Stimulated activated CD8-positive, alpha-beta memory T cell treated with anti-CD3 and anti-CD28 coated beads, Interleukin-2, amount 100 ng/mL, for 48 hours (primary cell): ENCODE data around the gene PLEKHA7.
A peak's percentile ranks its signal among the peaks of the same experiment; 100 is the strongest.
"Not testable (repeated sequence)": the region's sequence is repeated elsewhere in the genome, so short reads cannot be mapped to it uniquely, and the experiment has no call there.

Source experiments
- DNase-seq, 2 donors: peaks; one replicate each; pipeline ENCODE4 v3.0.0-alpha.2; 2020; ENCODE audit warnings: low read depth in 2 of 2

PLEKHA7 gene

DNA sequence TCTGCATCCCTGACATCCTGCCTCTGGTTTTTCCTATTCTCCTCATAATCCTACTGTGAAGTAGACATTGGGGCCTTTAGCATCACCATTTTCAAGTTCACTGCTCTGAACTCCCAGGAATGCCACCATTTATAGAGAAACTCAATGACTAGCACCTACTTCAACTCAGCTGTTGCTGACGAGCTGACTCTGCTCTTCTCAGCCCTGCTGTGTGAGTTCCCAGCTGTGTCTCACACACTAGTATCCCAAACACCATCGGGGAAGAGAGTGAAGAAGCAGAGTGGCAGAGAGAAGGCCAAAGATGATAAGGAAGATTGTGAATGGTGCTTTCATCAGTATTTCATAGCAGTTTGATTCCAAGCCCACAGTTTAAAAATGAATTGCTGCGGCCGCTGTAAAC, 71.9 kb downstream of the PLEKHA7 start:
- DNase-seq: no peak

DNA sequence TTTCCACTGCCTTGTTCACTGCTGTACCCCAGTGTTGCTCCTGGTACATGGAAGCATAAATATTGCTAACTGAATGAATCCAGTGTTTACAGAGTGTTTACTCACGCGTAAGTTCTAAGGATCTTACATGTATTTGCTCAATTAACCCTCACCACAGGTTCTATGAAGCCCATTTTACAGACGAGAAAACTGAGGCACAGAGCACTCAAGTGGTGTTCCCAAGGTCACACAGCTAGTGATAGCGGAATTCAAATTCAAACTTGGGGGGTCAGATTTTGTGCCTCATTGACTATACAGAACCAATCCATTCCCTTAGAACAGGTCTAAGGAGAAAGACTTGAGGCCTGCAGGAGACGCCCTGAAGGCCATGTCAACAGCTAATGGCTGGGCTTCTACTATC, 72.3 kb downstream of the PLEKHA7 start:
- no peak for DNase-seq

DNA sequence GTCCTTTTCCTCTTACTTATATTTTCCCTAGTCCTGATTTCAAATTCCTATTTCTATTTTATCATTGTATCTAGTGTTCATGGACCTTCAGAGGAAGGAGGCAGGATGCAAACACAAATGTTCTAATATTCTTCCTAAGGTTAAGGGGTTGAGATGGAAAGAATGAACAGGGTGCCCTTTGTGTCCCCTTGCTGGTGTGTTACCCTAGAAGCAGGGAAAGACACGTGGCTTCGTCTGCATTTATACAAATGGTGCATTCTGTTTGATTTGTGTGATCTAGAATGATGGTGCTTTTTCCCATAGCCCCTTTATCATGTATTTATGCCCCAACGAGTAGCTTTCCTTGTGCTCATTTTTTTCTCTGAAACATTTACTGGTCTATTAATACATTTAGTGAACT, 76.2 kb downstream of the PLEKHA7 start:
- DNase-seq: no peak

DNA sequence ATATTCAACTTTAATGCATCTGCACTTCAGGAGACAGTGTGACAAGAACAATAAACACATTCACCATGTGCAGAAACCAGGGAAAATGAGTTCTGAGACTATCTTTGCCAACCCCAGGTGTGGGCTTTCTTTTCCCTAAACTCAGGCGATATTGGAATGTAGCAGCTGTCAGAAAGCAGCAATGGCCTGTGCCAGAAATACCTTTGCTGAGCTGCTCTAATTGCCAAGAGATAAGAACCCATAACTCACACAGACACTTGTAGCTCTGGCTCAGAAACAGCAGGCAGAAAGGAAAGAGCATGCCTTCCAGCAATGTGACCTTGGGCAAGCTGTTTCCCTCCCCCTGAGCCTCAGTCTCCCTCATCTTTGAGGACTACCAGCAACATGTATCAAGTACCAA, 77.6 kb downstream of the PLEKHA7 start:
- no peak for DNase-seq

DNA sequence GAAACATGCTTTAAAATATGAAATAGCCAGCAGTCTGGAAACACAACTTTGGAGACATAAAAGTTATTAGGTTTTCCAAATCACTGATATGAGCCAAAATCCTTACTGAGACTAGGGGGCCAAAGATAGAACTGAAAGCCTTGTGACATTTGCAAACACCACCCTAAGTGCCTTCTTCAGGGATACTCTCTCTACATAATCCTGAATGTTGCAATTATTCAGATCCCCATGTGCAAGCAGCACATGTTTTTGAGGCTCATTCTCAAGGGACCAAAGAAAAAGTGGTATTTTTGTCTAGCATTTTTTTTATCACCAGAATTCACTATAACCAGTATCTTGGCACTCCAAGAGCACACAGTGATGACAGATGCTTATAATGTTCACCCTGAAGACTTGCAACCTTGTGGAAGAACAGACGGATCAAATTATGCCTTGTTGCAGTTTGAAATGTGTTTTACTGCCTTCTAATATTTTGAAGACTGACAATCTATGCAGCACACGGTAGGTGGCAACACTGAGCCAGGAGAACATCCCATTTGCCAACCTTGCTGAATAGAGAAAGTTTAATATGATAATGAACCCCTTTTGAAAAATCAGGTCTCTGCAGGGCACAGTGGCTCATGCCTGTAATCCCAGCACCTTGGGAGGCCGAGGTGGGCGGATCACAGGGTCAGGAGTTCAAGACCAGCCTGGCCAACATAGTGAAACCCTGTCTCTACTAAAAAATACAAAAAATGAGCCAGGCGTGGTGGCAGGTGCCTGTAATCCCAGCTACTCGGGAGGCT, 78.5 kb downstream of the PLEKHA7 start:
- no peak for DNase-seq

DNA sequence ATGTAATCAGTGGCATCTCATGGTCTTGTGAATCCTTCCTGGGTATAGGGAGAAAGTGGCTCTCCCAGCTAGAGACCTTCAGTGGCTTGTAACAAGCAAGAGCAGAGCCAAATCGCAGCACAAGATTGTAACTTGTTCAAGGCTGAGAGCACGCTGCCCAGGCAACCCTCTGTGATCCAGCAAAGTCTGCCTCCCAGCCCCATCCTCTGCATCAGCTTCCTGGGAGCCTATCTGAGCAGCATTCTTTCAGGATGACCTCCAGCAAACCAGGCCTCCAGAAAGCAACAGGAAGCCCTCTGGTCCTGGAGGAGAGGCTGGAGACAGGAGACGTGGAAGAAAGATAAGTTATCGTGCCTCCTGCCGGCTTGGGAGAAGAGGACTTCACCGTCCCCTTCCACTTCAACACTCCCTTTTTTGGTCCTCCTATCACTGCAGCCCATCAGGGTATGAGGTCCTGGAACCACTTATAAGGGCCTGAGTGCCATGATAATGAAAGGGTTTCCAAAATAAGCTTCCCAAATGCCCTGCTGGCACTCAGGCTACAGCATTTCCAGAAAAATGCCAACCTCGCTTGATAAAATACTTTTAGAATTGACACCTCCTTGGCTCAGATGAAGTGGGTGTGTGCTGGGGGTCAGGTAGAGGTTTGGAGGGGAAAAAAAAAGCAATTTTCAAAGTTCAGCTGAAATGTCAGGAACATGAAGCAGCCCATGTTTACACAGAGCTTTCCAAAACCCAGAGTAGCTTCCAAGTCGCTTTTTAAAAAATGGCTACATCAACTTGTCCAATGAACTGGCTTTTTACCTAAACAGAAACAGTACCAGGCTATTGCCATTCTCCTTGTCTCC, 80.2 kb downstream of the PLEKHA7 start:
- no peak for DNase-seq

DNA sequence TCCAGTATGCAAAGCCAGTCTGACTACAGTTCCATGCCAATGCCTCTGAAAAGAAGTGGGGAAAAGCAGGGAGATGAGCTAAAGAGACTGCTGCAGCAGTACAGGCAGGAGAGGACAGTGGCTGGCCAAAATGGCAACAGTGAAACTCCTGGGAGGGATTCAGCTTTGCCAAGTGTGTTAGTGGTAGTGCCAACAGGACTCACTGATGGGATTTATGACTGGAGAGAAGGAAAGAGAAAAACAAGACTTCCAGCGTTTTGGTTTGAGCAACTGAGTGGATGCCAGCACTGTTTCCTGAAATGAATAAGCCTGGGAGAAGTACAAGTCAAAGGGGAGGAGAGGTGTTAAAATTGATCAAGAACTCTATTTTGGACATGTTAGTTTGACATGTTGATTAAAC, 80.9 kb downstream of the PLEKHA7 start:
- DNase-seq: no peak

DNA sequence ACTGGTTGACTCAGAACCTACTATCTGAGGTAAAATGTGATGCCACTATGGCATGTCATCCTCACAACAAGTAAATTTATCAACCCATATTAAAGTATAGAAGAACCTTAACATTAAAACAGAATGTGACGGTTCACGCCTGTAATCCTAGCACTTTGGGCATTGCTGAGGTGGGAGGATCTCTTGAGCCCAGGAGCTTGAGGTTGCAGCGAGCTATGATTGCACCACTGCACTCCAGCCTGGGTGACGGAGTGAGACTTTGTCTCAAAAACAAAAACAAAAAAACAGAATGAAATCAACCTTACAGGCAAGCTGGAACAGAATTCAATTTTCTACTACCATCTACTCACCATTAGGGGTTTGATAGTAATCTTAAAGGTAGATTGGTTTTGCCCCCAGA, 86.2 kb downstream of the PLEKHA7 start:
- DNase-seq: no peak

DNA sequence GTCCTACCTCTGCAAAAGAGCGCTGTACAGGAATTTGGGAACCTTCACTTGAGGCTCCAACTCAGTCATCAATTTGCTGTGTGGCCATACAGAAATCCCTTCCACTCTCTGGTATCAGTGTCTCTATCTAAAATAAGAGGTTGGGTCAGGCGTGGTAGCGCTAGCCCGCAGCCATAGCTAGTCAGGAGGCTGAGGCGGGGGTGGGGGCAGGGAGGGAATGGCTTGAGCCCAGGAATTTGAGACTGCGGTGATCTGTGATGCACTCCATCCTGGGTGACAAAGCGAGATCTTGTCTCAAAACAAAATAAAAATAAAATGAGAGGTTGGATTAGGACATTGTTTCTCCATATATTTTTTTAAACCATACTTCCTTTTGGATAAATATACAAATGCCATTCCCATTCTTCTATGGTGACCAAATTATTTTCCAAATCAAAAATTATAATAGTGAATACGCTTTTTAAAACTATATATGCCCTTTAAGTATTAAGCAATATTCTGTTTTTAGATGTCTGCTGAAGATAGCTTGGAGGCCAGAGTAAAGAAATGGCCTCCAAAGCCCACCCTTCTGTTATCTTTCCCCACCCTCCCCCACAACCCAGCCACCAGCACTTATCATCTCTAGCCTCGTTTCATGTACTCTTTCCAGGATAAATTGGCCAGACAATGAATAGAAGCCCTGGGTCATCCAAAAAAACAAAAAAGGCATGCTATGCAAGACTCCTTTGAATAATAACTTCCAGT, 87.2 kb downstream of the PLEKHA7 start:
- DNase-seq: no peak

DNA sequence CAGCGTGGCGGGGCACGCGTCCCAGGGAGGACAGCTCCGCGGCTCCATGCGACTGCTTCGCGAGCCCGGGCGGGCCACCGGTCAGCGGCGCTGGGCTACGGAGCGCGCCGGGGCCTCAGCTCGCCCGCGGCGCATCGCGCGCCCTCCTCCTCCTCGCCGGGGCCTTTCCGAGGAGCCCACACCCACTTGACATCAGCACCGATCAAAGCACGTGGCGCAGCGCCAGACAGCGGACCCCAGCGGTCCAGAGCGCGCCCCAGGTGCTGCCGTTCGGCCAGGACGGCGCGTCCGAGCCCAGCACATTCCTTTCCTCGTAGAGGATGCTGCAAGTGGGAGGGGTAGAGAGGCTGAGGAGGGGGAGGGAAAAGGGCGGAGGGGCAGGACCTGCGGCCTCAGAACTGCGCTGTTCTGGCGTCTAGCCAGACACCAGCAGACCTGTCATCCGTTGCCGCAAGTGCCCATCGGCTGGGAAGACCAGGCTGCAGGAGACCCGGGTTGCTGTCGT, 88.6 kb downstream of the PLEKHA7 start:
- peak in 1 of 2 donors; percentile 19 for DNase-seq

DNA sequence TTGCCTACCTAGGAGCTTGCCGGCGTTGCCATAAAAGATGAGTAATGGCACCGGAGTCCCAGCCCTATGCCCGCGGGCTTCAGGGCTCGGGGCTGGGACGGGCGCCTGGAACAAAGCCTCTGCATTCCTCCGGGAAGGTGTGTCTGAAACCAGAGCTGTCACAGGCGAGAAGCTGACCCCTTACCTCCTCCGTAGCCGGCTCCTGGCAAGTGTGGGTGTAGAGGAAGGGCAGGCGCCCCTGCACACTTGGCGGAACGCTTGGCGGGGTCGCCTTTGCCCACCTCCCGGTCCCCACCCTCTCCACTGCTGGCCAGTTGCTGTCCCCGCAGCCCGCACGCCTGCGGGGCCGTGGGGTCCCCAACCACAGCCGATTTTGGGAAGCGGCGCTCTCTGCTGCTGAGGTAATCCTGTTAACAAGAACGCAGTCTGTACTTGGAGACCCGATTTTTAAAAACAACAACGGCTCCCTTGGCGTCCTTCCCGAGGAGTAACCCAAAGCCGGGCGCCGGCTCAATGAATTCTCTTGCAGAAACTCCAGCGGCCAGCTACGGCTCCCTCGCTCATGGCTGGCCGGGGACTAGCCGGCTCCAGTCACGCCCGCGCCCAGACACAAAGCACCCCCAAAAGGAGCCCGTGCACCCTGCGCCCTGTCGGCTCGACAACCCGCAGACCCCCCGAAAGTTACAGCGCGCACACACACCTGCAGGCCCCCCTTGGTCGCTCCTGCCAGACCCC, 89.2 kb downstream of the PLEKHA7 start:
- DNase-seq: no peak

DNA sequence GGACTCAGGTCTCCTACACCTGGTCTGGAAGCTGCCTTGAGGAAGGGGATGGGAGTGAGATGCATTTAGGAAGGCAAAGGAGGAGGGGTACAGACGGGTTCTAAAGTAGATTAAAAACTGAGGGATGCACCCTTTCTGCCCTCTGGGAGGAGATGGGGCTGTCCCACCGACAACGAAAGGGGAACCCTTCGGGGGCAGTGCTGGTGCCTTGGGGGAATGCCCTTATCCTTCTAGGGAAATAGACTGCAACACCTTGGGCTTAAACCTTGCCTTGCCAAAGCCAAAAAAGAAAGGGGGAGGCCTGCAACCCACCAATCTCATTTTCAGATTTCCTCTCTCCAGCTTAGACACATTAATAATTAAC, 89.8 kb downstream of the PLEKHA7 start:
- no peak for DNase-seq

DNA sequence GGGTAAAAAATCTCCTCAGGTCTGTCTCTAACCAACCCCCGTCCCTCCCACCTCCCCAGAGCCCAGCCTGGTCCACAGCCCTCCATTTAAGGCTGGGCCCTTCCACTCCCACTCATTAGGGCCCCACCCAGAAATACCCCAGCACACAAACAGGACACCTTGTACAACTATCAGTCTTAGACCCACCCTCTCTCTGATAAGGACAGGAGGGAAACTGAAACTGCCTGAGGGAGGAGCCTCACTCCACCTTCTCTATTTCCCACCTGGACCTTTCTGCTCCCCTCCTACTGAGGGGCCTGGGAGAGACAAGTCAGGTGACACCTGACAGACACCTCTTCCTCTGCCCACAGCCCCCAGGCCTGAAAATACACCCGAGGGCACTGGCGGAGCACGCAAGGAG, 90.2 kb downstream of the PLEKHA7 start:
- DNase-seq: no peak

DNA sequence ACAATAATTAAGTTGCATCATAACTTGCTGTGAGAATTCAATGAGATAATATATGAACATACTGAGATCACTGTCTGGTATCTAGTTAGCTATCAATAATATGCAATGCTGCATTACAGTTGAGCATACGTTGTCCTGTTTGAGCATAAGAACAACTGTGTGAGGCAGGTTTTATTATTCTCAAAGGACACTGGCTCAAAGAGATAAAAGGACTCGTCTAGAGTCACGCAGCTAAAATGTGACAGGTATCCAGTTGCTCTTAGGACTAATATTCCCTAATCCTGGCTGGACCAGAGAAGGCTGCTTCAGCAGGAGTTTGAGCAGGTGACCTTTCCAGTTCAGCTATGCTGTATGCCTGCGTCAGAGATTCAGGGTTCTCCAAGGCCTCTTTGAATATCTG, 92.5 kb downstream of the PLEKHA7 start:
- DNase-seq: no peak

DNA sequence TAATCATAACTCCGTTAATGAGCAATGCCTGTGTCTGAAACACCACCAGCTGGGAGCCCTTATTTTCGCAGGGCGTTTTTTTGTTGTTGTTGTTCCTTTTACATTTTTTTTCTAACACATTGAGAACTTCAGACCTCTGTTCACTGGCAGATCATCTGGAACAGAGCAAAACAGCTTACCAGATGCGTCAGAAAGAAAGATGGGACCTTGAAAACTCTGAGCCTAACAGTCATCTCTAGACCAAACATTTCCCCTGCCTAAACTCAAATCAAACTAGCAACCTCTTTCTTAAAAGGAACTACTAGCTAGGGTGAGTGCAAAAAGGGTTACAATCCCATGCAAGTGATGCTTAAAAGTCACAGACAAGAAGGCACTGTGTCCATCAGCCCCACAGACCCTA, 93.2 kb downstream of the PLEKHA7 start:
- no peak for DNase-seq

DNA sequence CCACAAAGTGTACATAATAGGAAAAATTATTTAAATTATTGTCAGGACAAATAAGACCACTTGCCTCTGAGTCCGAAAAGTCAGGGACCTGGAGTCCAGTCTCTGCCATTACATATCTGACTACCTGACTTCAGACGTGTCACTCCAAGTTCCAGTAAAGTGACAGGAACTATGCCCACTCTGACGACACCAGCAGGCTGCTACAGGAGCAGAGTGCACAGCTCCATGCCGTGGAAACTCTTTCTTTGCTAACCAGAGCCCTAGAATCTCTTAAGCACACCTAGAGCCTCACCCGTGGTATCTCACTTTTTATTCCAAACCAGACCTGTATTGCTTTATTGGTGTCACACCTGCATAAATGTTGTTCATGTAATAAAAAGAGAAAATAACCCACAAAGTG, 93.7 kb downstream of the PLEKHA7 start:
- DNase-seq: no peak

DNA sequence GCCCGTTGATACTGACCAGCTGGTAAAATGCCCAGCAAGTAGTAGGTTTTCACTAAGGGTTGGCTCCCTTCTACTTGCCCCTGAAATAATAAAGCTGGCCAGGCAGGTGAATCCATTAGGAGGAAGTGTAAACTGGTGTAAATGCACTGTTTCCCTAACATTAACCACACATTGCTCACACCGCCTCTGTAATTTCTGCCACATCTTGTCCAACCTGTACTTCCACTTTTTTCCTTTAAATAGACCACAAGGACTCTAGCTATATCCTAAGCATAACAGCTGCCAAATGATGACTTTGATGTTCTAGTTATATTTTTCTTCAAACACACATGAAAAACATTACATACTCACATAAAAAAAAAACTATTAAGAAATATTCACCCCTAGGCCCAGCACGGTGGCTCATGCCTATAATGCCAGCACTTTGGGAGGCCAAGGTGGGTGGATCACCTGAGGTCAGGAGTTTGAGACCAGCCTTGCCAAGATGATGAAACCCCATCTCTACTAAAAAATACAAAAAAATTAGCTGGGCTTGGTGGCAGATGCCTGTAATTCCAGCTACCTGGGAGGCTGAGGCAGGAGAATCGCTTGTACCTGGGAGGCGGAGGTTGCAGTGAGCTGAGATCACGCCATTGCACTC, 95.6 kb downstream of the PLEKHA7 start:
- not testable (repeated sequence) for DNase-seq

DNA sequence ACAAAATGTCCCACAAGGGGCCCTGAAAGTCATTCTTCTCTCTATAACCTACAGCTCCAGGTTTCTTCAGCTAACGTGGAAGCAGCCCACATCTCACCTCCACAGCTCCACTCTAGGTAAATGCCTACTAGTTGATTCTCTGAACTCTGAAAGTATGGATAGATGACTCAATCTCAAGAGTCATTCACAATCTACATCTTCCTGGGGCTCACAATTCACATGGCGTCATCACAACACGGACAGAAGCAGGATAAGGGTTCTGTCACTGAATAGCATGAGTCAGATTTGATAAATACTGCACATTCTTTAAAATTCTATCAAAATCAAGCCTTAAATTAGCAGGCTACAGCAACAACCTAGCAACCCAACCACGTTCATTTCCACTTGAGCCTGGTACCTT, 96.3 kb downstream of the PLEKHA7 start:
- DNase-seq: no peak

DNA sequence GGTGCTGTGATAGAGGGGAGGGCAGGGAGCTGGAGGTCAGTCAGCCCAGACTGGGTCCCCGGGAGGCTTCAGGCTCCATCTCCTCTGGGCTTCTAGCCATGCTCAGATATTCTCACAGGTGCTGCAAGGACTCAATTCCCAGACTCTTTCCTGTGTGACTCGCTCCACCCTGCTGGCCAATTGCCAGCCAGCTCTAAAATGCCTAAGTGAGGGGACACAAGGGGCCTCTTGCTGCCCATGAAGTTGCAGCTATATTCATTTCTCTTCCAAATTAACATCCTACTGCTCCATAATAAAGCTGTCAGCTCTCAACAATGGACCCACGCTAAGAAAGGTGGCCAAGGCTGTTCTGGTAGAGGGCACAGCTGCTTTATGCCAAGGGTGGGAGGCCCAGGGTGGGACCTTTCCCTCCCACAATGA, 101.5 kb downstream of the PLEKHA7 start:
- DNase-seq: no peak

DNA sequence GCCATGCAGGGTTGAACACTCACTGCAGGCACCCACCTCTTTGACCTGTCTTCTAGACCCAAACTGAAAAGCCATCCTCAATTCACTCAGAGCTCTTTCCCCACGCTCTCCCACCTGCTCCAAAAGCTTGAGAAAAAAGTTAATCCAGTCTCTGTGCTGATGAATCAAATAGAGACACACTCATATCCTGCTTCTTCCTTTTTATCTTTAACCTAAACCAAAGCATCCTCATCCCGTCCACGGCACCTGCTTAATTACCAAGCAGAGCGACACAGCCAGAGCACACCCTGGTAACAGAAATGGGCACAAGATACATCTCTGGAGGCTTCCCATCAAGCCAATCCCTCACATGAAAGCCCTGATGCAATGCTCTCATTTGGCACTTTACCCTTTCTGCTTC, 102.6 kb downstream of the PLEKHA7 start:
- DNase-seq: no peak

DNA sequence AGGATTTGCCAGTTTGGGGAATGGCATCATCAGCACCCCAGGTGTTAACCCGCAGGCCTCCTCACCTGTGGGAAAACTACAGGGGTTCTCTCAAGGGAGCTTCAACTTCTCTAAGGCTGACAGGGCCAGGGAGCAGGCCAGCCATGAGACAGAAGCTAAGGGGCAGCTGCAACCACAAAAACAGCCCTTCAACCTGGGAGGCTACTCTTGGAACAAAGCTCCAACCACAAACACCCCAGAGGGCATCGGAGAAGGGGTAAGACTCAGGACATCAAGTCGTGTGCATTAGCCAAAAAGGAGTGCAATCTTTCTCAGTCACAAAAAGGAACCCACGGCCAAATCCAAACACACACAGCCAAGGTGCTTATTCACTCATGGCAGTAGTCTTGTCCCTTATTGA, 103.0 kb downstream of the PLEKHA7 start:
- no peak for DNase-seq
